AG04449 (cell line): ENCODE measurements around the gene SELENOH.
A peak's percentile ranks its signal among the peaks of the same experiment; 100 is the strongest.
"Not testable (repeated sequence)": the region's sequence is repeated elsewhere in the genome, so short reads cannot be mapped to it uniquely, and the experiment has no call there.

Experiments used
- CTCF ChIA-PET: fragments of 350-600 bp; formaldehyde crosslinking; extraction: SDS; loops from one replicate; lab custom pipeline; 2021; ENCODE audit warnings: antibody characterized with exemption; lab: Yijun Ruan, JAX
- POLR2A ChIA-PET: fragments of 400-600, 350-600 bp; formaldehyde crosslinking; extraction: SDS; loops from one replicate; lab custom pipeline; 2020; ENCODE audit warnings: antibody characterized with exemption, inconsistent platforms; lab: Yijun Ruan, JAX
- DNase-seq: peaks from one replicate; pipeline ENCODE4 v3.0.0-alpha.2; 2010; ENCODE audit warnings: low read depth, low spot score
- H3K4me3 ChIP-seq: 2 replicates; pipeline ENCODE4 v1.5.1; 2011; ENCODE audit warnings: low read depth, mild to moderate bottlenecking, control low read depth, low read length
- TF ChIP-seq, protein P1 (sequence below): IDR thresholded peaks from one replicate; pipeline ENCODE4 v1.5.1; 2011; ENCODE audit warnings: mild to moderate bottlenecking, moderate library complexity, low read length, control low read depth, inconsistent platforms; ENCODE audit not compliant: insufficient read depth; ENCODE audit errors: missing control alignments

The SELENOH gene, protein sequence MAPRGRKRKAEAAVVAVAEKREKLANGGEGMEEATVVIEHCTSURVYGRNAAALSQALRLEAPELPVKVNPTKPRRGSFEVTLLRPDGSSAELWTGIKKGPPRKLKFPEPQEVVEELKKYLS

DNA sequence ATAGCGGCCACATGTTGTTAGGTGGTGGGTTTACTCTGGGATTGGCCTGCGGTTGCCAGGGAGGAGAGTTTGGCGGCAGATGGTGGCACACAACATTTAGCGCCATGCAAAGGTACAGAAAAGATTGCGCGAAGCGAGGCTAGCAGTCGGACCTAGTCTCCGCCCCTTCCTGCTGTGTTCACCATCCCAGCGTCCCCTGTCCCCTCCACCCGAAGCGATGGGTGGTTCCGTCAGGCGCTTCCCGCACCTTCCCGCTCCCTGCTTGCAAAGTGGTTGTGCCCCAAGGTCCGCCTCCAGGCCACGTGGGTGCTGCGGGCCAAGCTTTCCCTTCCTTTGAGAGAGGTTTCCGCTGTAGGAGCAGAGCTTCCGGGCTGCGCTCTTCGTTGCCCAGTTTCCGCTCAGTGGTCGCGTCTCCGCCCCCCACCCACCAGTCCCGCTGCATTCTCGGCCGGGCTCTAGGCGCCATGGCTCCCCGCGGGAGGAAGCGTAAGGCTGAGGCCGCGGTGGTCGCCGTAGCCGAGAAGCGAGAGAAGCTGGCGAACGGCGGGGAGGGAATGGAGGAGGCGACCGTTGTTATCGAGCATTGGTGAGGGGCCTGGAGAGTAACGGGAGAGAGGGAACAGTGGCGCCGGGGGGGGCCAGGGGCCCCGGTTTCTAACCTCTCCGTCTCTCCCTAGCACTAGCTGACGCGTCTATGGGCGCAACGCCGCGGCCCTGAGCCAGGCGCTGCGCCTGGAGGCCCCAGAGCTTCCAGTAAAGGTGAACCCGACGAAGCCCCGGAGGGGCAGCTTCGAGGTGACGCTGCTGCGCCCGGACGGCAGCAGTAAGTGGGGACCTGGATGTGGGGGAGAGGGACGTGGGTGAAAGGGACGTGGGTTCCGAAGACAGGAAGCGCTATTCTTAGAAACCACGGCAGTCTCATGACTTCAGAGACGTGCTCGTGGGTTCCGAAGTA, at the start of gene SELENOH:
TSS of gene SELENOH (plus strand) at position 360 of the 955 bp plus-strand sequence. CDS start at position 465, 105 bp downstream.
- peak within 1 kb of the TSS; percentile 93 for H3K4me3 ChIP-seq
- POLR2A ChIA-PET, result interaction anchor here (0.6 to 2.3 kb wide), 7 partner anchors 10 to 59 kb away, joined by 3 to 8 read pairs (median 5); partner anchors contain the start of genes BTBD18, CTNND1 and MED19
- DNase-seq, result peak; percentile 78
- TF ChIP-seq, protein P1, sequence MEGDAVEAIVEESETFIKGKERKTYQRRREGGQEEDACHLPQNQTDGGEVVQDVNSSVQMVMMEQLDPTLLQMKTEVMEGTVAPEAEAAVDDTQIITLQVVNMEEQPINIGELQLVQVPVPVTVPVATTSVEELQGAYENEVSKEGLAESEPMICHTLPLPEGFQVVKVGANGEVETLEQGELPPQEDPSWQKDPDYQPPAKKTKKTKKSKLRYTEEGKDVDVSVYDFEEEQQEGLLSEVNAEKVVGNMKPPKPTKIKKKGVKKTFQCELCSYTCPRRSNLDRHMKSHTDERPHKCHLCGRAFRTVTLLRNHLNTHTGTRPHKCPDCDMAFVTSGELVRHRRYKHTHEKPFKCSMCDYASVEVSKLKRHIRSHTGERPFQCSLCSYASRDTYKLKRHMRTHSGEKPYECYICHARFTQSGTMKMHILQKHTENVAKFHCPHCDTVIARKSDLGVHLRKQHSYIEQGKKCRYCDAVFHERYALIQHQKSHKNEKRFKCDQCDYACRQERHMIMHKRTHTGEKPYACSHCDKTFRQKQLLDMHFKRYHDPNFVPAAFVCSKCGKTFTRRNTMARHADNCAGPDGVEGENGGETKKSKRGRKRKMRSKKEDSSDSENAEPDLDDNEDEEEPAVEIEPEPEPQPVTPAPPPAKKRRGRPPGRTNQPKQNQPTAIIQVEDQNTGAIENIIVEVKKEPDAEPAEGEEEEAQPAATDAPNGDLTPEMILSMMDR, result no peak
- CTCF ChIA-PET, result interaction anchor here (0.7 to 3.3 kb wide), 10 partner anchors 9 to 60 kb away, joined by 3 to 22 read pairs (median 4); partner anchors contain the start of genes BTBD18 and CTNND1

DNA sequence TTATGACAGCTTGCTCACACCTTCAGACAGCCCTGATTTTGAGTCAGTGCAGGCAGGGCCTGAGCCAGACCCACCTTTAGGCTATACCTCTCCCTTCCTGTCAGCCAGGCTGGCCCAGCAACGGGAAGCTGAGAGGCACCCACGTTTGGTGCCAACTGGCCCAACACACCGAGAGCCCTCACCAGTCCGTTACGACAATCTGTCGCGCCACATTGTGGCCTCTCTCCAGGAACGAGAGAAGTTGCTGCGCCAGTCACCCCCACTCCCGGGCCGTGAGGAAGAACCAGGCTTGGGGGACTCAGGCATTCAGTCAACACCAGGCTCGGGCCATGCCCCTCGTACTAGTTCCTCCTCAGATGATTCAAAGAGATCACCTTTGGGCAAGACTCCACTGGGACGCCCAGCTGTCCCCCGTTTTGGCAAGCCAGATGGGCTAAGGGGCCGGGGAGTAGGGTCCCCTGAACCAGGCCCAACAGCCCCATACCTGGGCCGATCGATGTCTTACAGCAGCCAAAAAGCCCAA, 42.4 kb upstream of the SELENOH start:
- ChIA-PET POLR2A (interaction anchor here (1.2 kb wide), 1 partner anchor 13 kb away, joined by 4 read pairs; the partner anchor contains the start of genes MED19 and TMX2), CTCF (interaction anchor here (1.0 to 1.4 kb wide), 3 partner anchors 10 to 102 kb away, joined by 4 read pairs; no protein-coding TSS in a partner anchor)
- H3K4me3 ChIP-seq, result no peak overlapping the region
- TF ChIP-seq, protein P1, result no peak
- no peak for DNase-seq

DNA sequence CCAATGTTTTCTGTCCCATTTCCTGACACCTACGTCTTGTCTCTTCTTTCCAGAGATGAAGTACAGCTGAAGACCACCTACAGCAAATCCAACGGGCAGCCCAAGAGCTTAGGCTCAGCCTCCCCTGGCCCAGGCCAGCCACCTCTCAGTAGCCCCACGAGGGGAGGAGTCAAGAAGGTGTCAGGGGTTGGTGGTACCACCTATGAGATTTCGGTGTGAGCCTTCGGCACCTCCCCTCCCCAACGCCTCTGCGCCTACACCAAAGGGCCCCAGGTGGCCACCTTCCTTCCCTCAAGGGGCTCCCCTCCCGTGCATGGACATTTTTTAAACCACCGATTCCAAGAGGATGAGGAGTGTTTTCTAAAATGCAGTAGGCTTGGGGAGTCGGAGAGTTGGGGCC, 41.5 kb upstream of the SELENOH start:
- ChIA-PET CTCF (no interaction called here), POLR2A (no interaction called here)
- TF ChIP-seq, protein P1, result no peak
- DNase-seq, result no peak
- H3K4me3 ChIP-seq, result no peak overlapping the region

DNA sequence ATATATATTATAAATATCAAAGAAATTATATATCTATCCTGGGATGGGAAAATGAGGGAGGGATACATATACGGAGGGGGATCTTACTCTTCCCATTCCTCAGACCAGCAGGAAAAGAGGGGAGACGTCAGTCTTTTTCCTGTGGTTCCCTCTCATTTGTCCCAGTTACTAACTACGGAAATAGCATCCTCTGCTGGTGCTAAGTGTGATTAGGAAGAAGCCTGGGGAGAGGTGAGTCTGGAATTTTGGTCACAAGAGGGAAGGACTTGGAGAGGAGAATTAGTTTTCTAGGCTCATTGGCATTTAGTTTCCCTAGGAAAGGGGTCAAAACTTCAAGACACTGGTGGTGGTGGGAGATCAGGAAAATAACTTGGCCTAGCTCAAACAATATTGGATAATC, 40.9 kb upstream of the SELENOH start:
- CTCF ChIA-PET, result no interaction called here
- TF ChIP-seq, protein P1, result no peak
- no peak overlapping the region for H3K4me3 ChIP-seq
- POLR2A ChIA-PET, result no interaction called here
- no peak for DNase-seq

DNA sequence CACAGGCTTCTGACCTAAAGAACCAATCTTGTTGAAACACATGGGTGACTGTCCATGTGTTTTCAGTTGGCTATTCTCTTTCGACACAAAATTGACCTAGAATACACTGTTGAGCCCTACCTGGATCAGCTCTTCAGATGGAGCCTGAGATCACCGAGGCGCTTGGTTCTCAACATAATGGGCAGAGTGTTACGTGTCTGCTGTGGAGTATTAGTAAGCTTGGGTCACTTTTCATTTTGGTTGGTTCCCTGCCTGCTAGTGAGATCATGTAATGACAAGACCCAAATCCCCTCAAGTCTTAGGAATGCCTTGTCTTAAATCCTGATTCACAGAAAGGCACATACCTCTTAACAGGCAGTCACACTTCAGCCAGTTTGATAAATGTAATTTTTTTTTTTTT, 38.0 kb upstream of the SELENOH start:
- ChIA-PET CTCF (interaction anchor here (1.2 to 1.3 kb wide), 3 partner anchors 20 to 822 kb away, joined by 3 to 4 read pairs (median 4); no protein-coding TSS in a partner anchor), POLR2A (no interaction called here)
- no peak overlapping the region for H3K4me3 ChIP-seq
- peak; percentile 1 for DNase-seq
- TF ChIP-seq, protein P1, result no peak

GRCh38 chr11:57704932-57705331, 36.4 kb upstream of the SELENOH start:
- TF ChIP-seq, protein P1, result no peak
- CTCF ChIA-PET, result interaction anchor here (1.5 kb wide), 1 partner anchor 96 kb away, joined by 6 read pairs; no protein-coding TSS in a partner anchor
- no peak for DNase-seq
- no peak overlapping the region for H3K4me3 ChIP-seq
- POLR2A ChIA-PET, result no interaction called here

- CTCF ChIA-PET, result interaction anchor here (1.5 kb wide), 1 partner anchor 96 kb away, joined by 6 read pairs; no protein-coding TSS in a partner anchor
- POLR2A ChIA-PET, result not testable (repeated sequence)
Observed at GRCh38 chr11:57705432-57705831, 35.9 kb upstream of the SELENOH start.

More at GRCh38 chr11:57705432-57705831, 35.9 kb upstream of the SELENOH start:
- not testable (repeated sequence) for H3K4me3 ChIP-seq, DNase-seq
